Stimulated activated CD8-positive, alpha-beta memory T cell treated with anti-CD3 and anti-CD28 coated beads, Interleukin-7, amount 100 ng/mL, for 4 hours (primary cell): ENCODE measurements around the gene NTSR1.
"Not testable (repeated sequence)": the region's sequence is repeated elsewhere in the genome, so short reads cannot be mapped to it uniquely, and the experiment has no call there.

Experiments used
- DNase-seq, 2 donors: peaks; one replicate each; pipeline ENCODE4 v3.0.0-alpha.2; 2020; ENCODE audit warnings: low read depth in 2 of 2

The NTSR1 gene

DNA sequence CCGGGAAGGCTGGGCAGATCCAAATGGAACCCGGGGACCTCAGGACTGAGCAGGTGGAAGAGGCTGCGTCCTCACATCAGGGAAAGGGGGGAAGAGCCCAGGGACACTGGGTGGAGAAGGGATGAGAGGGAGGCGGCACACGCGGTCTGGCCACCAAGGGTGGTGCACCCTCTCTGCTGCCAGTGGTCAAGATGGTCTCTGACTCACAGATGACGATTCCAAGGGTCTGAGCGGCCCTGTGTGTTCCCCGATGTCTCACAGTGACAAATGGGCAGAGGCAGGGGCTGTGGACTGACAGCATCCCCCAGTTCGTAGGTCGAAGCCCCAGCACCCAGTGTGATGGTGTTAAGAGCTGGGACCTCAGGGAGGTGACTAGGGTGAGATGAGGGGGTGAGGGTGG, 34.3 kb upstream of the NTSR1 start:
- DNase-seq = no peak

DNA sequence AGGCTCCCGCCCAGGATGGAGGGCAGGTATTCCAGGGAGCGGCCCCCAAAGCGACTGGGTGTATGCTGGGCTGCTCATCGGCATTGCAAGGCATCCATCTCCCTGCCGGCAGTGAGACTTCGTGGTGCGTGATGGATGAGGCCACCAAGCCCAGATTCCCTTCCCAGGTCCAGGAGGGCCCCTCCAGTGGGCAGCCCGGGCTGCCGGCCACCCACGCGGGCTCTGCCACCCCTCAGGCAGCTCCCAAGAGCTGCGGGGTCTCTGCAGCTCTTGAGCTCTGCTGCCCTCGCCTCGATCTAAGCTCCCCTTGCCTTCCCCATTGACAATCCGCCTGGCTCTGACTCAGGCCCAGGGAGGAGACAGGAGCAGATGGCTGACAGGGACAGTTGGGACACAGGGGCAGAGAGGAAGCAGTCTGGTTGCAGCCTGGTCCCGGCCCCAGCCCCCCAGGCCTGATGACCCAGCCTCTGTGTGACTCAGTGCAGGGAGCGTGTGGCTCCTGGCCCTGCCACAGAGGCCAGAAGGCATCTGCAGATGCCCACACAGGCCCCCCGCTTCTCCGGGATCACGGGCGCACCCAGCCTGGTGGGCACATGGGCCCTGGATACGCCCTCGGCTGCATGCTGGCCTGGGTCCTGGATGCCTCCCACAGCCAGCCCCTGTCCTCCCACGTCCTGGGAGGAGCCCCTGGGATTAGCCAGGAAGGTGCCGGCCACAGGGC, 33.3 kb upstream of the NTSR1 start:
- no peak for DNase-seq

DNA sequence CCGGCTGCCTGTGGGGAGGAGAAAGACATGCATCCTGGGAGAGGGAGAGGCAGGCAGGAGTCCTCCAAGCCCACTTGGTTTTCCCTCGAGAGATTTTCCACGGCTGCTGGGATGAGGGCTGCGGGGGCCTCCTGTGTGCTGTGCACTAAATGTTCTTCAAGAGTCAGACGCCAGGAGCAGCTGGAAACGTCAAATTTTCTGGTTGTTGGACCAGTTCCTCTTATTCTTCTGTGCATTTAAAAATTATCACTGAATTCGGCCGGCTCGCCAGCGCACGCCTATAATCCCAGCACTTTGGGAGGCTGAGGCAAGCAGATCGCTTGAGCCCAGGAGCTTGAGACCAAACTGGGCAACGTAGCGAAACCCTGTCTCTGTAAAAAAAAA, 32.8 kb upstream of the NTSR1 start:
- no peak for DNase-seq

DNA sequence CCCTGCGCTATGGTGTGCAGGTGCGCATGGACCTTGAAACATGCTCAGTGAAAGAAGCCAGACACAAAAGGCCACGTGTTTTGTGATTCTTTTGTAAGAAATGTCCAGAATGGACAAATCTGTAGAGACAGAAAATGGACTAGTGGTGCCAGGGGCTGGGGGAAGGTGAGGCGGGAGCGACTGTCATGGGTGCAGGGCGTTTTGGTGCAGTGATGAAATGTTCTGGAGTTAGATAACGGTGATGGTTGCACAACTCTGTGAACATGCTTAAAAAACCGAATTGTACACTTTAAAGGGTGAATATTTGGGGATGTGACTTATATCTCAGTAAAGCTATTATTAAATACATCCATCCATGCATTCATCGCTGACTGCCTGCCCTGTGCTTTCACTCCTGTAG, 31.7 kb upstream of the NTSR1 start:
- no peak for DNase-seq

DNA sequence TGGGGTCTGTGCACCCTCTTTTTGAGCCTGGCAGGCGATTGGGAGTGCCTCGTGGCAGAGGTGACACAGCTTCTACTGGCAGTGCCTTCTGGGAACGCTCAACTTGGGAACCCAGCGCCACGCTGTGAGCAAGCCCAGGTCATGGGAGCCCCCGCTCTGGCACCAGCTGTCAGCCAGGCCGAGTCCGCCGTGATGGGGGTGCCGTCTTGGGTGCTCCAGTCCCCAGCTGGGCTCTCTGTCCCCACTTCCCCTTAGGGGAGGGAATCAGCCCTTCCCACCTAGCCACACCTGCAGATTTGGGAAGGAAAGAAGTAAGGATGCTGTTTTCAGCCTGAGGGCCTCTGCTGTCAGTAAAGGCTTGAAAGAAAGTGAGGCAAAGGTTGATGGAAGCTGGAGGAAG, 31.0 kb upstream of the NTSR1 start:
- no peak for DNase-seq

DNA sequence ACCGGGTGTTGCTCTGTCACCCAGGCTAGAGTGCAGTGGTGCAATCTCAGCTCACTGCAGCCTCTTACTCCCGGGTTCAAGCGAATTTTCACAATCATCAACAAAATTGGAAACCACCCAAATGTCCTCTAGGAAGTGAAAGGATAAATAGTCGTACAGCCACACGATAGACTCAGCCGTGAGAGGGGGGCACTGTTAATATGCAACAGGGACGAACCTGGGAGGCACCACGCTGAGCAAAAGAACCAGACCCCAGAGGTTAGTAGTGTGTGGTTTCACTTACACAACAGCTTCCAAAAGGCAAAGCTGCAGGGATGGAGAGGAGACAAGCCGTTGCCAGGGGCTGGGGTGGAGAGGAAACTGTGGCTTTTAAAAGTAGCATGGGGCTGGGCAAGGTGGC, 30.1 kb upstream of the NTSR1 start:
- DNase-seq = no peak

DNA sequence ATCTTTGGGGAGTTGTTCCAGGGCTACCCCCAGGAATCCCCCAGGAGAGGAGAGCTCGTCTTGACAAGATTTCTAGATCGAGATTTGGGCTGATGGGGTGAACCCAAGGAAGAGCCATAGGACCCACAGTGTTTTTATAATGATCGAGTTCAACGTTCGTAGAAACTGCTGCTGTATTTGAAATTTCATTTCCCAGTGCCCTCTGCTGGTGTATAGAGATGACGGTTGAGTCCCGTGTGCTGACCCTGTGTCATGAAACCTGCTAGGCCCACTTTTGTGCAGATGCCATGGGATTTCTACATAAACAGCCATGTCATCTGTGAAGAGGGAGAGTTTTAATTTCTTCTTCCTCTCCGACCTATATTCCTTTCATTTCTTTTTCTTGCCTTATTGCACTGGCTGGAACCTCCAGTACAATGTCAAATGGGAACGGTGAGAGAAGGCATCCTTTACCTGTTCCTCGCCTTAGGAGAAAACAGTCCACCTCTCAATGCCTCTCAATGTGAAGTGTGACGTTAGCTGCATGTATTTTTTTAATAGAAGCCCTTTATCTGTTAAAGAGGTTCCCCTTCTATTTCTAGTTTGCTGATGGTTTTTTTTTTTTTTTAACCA, 28.6 kb upstream of the NTSR1 start:
- no peak for DNase-seq

DNA sequence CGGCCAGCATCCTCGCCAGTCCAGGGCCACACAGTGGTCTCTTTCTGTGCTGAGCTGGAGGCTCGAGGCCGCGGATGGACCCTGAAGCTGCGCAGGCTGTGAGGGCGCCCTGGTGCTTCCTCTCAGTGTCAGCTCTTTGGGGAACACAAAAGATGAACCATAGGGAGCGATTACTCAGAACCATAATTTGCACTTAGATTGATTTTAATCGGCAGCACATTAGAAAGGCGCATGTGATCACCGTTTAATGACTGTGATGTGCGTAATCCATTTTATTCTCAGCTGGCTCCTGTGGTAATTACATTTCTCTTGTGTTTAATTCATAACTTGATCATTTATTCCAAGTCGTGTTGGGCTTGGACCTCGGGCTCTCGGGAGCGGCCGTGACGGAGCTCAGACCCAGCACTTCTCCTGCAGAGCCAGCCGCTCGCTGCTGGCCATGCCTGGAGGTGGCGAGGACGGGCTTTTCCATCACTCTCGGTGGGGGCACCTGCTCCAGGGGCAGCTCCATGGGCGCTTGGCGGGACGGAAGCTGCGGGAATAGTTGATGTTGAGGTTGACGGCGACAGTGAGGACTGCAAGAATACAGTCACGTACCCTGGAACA, 25.6 kb upstream of the NTSR1 start:
- DNase-seq = no peak

DNA sequence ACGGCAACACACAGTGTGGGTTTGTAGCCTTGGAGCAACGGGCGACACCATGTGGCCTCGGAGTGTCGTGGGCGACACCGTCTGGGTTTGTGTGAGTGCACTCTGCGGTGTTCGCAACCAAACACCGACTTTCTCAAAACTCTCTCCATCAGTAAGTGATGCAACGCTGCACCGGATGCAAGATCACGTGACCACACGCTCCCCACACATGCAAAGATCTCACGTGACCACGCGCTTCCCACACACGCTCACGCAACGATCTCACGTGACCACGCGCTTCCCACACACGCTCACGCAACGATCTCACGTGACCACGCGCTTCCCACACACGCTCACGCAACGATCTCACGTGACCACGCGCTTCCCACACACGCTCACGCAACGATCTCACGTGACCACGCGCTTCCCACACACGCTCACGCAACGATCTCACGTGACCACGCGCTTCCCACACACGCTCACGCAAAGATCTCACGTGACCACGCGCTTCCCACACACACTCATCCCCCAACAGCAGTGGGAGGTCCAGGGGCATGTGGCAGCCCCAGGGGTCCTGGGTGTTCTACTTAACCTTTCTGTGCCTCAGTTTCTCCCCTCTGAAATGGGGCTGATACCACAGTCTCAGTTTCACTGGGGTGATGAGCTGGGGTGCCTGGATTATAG, 24.8 kb upstream of the NTSR1 start:
- not testable (repeated sequence) for DNase-seq

DNA sequence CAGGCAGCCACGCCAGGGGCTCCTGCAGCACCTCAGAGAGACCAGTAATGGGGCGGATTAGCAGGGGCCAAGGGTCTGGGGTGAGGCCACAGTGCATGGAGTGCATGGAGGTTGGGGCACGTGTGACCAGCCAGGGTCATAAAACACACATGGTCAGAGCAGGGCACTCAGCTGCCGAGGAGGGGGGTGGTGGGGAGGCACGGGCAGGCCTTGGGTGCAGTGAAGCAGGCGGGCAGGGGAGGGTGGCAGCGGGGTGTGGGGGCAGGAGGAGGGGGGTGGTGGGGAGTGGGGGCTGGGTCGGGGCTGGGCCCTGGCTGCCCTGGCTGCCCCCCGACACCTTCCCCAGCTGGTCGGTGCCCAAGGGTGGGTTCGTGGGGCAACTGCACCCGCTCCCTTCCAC, 23.7 kb upstream of the NTSR1 start:
- no peak for DNase-seq

DNA sequence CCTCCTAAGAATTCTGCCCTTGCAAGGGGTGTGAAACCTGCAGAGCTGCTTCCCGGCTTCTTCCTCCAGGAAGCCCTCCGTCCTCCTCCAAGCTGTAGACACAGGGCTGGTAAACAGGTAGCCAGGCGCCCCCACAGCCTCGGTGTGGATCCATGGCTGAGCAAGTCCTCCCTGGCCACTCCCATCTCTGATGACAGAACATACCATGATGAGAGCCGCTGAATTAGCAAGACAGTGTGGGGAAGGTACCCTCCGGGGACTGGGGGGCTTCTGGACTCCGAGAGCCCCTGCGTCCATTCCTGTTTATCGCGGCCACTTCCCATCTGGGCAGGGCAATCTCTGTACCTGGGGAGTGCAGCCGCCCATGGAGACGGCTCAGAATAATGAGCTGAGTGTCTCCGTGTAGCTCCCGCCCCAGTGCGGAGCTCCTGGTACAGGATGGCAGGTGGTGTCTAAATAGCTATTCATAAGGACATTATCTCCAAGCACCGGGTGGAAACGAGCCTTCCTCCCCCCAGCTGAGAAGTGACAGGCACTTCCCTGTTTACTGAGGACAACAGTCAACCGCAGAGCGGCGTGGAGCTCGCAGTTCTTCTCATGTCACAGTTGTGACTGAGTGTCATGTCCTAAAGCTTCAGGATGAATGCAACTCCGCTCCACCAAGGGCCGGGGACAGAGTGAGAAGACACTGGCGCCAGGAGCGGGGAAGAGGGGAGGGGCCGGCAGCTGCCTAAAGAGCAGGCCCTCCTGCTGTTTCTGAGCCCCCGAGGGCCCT, 22.7 kb upstream of the NTSR1 start:
- DNase-seq = no peak

DNA sequence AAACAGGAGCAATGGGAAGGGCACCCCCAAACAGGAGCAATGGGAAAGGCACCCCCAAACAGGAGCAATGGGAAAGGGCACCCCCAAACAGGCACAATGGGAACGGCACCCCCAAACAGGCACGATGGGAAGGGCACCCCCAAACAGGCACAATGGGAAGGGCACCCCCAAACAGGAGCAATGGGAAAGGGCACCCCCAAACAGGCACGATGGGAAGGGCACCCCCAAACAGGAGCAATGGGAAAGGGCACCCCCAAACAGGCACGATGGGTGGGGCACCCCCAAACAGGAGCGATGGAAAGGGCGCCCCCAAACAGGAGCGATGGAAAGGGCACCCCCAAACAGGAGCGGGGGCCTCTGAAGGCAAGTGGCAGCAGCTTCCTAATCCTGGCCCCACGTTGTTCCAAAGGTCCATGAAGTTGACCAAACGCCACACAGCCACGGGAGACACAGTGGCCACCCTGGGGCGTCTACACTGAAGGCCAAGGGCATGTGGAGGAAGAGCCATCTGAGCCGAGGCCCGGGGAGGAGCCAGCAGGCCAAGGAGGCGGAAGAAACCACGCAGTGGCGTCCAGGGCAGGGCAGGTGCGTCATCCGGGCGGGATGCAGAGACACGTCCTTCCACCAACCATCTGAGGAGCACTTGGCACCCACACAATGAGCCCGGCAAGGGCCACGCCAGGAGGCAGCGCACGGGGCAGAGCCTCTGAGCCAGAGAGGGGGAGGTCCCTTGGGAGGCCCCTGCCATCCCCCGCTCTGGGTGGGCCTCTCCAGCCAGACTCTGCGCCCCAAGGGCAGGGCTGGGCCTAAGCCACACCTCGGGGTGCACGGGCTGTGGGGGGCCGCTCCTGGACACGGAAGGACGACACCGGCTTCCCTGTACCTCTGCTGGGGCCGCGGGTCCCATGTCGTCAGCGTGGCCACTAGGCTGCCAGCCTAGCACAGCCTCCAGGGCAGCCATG, 21.5 kb upstream of the NTSR1 start:
- no peak for DNase-seq

DNA sequence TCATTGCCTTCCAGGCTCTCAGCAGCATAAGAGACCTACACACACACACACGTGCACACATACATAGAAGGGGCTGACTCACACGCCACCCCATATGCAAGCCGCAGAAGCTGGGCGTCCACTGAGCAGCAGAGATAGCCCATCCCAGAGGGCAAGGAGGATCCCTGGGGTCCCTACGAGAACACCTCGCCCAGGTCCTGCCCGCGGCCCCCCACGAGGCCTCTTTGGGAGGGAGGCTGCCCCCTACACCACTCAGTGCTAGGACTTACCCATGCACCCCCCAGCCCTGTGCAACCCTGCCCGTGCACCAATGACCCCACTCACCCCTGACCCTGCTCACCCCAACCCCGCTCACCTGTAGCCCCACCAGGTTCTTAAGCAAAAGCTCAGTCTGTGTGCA, 20.6 kb upstream of the NTSR1 start:
- no peak for DNase-seq

DNA sequence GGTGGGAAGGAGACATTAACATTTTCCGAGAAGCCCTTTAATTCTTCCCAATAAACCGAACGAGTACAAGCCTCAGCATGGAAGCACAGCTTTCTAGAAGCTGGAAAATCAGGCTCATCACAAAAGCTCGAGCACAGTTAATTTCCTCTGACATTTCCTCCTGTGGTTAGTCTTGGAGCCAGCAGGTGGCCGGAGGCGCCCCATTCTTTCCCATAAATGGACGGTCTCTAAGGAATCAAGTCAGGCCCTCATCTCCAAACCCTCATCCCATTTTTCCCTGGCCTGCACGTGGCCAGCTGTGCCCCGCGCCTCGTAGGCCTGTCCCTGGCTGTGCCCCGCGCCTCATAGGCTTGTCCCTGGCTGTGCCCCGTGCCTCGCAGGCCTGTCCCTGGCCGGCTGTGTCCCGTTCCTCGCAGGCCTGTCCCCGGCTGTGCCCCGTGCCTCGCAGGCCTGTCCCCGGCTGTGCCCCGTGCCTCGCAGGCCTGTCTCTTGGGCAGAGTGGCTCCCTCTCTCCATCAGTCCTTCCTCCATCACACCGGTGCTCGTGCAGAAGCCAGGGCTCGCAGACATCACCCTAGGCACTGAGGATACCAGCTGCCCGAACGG, 19.7 kb upstream of the NTSR1 start:
- no peak for DNase-seq

DNA sequence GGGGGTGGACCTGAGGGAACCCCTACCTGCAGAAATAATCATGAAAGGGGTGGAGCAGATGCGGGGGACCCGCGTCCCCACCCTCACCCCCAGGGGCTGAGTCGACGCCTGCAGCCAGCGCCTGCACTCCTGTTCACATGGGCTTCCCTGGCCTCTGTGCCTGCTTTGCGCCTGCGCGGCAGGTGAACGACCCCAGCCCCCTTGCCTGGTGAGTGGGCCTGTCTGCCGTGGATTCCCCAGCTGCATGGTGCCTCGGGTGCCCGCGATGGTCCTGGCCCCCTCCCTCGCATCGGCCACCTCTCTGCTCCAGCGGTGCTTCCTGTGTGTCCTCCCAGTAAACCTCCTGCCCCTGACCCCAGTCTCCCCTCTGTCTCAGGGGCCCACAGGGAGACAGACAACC, 18.8 kb upstream of the NTSR1 start:
- DNase-seq = no peak

DNA sequence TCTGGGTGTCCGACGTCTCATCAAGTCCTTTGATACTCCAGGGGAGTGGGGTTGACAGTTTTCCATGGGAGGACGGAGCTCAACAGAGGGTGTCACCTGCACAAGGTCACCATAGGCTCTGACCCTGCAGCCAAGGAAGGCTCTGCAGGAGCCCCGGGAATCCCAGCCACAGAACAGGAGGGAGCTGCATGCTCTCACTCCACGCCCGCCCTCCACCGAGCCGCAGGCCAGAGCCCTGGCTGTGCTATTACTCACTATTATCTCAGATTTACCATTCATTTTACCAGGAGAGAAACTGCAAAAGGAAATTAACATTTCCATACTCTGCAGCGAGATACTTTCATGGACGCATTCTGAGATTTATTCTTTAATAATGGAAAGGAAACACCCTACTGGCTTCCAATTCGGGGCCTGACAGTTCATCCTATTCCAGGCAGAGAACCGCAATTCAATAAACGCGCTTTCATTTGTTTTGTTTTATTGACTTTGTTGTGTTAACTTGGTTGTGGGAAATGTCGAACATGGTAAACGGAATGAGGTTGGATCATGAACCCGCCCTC, 18.3 kb upstream of the NTSR1 start:
- DNase-seq = no peak

DNA sequence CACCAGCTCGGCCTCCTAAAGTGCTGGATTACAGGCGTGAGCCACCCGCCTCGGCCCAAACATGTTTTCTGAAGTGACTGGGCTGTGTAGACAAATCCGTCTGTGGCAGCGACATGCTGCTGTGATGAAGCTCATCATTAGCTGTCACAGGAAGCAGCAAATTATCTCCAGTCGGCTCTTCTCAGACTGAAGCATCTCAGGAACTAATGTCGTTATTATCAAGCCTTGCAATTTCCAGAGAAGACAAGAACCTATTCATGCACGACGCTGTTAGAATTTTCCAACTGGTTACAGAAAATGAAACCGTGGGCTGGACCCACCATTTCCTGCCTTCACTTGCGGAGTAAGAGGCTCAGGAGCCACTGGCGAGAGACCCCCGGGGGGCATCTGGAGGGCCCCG, 17.1 kb upstream of the NTSR1 start:
- DNase-seq = no peak

DNA sequence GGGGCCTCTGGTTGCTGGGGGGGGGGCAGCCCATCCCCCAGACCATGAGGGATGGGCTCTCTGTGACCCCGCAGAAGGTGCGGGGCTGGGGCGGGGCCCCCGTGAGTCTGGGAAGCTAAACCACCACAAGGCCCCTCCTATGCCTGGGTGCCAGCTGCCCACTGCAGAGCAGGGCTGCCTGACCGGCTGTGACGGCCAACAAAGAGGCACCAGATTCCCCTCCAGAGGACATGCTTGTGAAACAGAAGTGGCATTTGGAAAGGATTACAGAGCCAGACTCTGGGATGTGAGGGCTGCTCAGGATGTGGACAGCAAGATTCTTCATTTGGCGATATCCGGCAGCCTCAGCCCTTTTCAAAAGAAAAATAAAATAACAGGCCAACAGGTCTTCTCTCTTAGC, 16.5 kb upstream of the NTSR1 start:
- no peak for DNase-seq

DNA sequence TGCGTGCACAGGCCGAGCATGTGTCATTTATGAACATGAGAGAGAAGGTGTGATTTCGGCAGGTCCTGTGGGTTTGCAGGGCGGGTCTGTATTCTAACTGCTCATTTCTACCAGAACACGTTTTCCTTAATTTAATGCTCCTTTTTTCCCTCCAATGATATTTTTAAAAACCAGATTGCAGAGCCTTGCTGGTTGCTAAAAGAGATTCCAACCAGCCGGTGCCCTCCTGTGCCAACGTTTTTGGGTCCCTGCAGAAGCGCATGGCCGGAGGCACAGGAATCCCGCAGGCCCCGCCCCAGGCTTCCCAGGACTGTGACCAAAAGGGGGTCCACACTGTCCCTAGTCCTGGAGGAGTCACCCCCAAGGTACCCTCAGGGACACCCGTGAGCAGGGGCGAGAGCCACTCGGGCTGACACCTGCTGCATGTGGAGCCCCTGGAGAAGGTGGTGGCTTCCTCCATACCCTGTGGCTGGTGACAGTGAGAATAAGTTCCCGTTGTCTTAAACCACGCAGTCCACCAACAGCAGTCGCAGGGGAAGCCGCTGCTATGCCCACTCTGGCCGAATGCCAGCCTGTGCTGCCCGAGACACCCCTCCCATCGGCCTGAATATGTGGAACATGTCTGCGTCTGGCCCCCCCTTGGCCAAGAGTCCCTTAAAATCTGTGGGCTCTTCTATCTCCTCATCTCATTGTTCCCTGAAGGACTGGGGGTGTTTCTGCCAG, 15.7 kb upstream of the NTSR1 start:
- DNase-seq = no peak

DNA sequence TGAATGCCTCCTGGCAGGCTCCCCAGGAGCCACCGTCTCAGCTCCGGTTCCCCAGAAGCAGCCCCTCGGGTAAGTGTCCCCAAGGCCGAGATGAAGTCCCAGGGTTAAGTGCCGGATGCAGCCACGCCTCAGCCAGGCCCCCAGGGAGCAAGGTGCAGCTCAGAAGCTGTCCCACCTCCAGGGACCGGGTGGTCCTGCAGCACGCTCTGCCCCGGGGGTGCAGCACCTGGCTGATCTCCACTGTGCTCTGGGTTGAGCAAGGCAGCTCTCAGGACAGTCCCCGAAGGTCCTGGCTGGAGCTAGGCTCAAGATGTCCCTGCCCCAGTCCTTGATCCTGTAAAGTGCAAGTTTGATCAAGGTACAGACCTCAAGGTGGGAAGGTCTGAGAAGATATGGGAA, 15.1 kb upstream of the NTSR1 start:
- DNase-seq = no peak
